ENCODE measurements around the gene ZNF207.

Gene ZNF207

DNA sequence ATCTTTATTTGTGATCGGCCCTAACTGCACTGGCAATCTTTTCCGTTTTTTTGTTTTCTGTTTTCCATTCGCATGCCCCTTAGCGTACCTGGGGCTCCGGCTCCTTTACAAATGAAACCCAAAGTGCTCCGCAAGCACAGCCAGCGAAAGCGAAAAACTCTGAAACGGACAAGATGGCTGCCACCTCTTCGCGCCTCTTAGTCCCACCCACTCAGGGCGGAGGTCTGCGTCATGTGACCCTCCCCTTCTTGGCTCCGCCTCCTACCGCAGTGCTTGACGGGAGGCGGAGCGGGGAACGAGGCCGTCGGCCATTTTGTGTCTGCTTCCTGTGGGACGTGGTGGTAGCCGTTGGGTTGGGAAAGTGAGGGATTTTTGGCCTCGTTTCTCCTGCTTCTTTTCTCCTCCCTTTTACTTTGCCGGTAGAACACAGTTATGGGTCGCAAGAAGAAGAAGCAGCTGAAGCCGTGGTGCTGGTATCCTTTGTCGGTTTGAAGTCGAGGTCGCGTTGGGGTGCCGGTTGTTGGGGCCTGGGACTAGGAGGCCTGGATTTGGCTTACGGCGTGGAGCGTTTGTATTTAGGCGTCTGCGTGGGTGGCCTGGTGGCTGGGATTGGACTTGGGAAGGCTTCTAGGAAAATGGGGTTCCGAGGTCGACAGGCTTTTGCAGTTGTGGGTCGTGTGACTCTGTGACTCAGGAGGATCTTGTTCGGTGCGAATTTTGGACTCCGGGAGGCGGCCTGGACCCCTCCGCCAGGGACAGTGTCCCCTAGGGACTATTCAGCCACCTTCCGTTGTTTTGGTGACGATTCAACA lies at the start of gene ZNF207:
TSS of gene ZNF207 (plus strand) at position 304 of the 812 bp plus-strand sequence. CDS start at position 433, 129 bp downstream.
- DNase-seq (ENCODE audit: low read depth): peak; percentile 96
- TF ChIP-seq, protein P1, sequence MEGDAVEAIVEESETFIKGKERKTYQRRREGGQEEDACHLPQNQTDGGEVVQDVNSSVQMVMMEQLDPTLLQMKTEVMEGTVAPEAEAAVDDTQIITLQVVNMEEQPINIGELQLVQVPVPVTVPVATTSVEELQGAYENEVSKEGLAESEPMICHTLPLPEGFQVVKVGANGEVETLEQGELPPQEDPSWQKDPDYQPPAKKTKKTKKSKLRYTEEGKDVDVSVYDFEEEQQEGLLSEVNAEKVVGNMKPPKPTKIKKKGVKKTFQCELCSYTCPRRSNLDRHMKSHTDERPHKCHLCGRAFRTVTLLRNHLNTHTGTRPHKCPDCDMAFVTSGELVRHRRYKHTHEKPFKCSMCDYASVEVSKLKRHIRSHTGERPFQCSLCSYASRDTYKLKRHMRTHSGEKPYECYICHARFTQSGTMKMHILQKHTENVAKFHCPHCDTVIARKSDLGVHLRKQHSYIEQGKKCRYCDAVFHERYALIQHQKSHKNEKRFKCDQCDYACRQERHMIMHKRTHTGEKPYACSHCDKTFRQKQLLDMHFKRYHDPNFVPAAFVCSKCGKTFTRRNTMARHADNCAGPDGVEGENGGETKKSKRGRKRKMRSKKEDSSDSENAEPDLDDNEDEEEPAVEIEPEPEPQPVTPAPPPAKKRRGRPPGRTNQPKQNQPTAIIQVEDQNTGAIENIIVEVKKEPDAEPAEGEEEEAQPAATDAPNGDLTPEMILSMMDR (IDR thresholded peaks at IDR 0.05; ENCODE audit: low read depth, low read length, missing control alignments): no peak
- peak within 1 kb of the TSS; percentile 67 for H3K4me3 ChIP-seq (ENCODE audit: low read depth, low read length)

DNA sequence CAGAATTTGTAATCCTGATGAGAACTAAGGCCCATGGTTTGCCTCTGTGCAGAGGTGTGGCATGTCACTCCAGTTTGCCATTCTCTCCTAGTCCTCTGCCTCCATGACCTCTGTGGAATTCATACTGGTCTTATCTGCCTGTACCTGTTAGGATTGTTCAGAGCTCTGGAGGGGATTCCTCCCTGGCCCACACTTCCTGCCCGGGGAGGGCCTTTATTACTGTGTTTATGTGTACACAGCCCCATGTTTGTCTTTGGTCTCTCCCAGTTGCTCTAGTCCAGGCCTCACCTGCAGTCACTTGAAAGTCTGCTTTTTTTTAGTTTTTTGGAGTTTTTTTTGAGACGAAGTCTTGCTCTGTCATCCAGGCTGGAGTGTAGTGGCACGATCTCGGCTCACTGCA lies 47.9 kb upstream of the ZNF207 start:
- no peak overlapping the region for H3K4me3 ChIP-seq (ENCODE audit: low read depth, low read length)
- no peak for DNase-seq (ENCODE audit: low read depth)
- TF ChIP-seq, protein P1 (IDR thresholded peaks at IDR 0.05; ENCODE audit: low read depth, low read length, missing control alignments): no peak

- TF ChIP-seq, protein P1 (IDR thresholded peaks at IDR 0.05; ENCODE audit: low read depth, low read length, missing control alignments): no peak
- DNase-seq (ENCODE audit: low read depth): no peak
- H3K4me3 ChIP-seq (ENCODE audit: low read depth, low read length): no peak overlapping the region
These were observed 46.9 kb upstream of the ZNF207 start for GRCh38 chr17:32302860-32303649.

DNA sequence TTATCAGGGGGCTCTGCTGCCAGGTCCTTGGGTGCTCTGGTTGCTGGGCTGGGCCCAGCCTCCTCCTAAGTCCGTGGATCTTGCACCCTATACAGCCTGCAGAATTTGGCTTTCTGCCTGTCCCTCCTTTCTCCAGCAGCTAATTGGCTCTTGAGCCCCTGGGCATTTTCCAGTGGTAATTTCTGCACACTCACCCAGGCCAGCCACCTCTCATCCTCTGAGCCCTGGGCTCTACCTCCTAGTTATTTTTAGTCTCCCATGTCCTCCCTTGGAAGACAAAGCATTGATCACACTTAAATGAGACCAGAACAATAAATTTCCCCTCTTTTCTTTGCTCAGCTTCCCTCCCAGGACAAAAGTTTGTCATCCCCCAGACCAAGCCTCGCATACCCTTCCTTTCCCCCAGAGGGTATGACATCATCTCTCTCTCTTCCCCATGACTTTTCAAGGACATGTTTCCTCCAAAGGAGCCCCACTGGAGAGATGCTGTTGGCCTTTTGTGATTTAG lies 46.1 kb upstream of the ZNF207 start:
- no peak for DNase-seq (ENCODE audit: low read depth)
- H3K4me3 ChIP-seq (ENCODE audit: low read depth, low read length): no peak overlapping the region
- TF ChIP-seq, protein P1 (IDR thresholded peaks at IDR 0.05; ENCODE audit: low read depth, low read length, missing control alignments): no peak

DNA sequence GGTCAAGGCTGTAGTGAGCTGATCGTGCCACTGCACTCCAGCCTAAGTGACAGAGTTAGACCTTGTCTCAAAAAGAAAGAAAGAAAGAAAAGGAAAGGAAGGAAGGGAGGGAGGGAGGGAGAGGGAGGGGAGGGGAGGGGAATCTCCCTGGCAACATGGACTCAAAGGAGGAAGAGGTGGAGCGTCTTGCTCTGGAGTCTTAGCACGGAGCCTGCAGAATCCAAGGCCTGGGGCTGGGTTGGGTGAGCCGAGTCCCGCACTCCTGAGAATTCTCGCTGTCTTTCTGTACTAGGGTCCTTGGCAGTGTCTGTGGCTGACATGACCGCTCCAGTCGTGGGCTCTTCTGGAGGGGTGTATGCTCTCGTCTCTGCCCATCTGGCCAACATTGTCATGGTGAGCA lies 44.9 kb upstream of the ZNF207 start:
- TF ChIP-seq, protein P1 (IDR thresholded peaks at IDR 0.05; ENCODE audit: low read depth, low read length, missing control alignments): no peak
- DNase-seq (ENCODE audit: low read depth): no peak
- no peak overlapping the region for H3K4me3 ChIP-seq (ENCODE audit: low read depth, low read length)

DNA sequence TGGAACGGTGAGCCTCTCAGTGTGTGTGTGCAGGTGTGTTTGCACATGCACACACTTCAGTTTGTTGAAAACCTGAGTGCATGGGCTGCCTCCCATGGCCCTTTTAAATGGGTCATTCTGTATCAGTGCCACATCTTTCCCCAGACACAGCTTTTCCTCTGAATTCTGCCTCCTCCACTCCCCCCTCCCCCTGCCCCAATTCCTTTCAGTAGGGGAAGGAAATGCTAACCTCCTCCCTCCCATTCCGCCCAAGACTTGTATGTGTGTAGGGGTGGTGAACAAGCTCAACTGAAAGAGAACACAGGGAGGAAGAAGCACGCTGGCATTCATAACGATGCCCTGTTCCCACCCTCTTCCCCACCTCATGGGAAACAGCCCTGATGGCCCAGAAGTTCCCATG lies 42.3 kb upstream of the ZNF207 start:
- TF ChIP-seq, protein P1 (IDR thresholded peaks at IDR 0.05; ENCODE audit: low read depth, low read length, missing control alignments): no peak
- DNase-seq (ENCODE audit: low read depth): no peak
- no peak overlapping the region for H3K4me3 ChIP-seq (ENCODE audit: low read depth, low read length)

All from GM12864 (cell line).